ENCODE measurements around the gene OSR1.

The OSR1 gene

DNA sequence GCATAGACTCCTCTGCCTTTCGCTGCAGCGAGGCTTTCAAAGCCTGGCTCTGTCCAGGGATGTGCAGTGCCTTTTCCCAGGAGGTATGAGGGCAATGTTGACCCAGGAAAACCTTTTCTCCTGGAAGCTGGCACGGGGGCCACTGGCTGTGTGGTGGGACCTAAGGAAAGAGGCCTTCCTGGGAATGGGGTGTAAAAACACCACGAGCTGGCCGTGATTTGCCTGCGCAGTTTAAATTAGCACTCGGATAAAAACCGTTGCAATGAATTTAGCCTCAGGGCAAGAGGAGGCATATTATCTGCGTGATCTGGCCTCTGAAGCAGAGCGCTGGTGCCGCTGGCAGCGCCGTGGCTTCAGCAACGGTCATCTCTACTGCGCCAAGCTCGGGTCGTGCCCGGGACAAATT is 3.0 kb downstream of the OSR1 start:
- no peak overlapping the region for H3K4me3 ChIP-seq (ENCODE audit: control insufficient read depth, low read depth, low read length)
- TF ChIP-seq, protein P1, sequence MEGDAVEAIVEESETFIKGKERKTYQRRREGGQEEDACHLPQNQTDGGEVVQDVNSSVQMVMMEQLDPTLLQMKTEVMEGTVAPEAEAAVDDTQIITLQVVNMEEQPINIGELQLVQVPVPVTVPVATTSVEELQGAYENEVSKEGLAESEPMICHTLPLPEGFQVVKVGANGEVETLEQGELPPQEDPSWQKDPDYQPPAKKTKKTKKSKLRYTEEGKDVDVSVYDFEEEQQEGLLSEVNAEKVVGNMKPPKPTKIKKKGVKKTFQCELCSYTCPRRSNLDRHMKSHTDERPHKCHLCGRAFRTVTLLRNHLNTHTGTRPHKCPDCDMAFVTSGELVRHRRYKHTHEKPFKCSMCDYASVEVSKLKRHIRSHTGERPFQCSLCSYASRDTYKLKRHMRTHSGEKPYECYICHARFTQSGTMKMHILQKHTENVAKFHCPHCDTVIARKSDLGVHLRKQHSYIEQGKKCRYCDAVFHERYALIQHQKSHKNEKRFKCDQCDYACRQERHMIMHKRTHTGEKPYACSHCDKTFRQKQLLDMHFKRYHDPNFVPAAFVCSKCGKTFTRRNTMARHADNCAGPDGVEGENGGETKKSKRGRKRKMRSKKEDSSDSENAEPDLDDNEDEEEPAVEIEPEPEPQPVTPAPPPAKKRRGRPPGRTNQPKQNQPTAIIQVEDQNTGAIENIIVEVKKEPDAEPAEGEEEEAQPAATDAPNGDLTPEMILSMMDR (IDR thresholded peaks at IDR 0.05; ENCODE audit: control insufficient read depth, insufficient read depth, low read depth, low read length, missing control alignments) = no peak
- no peak for DNase-seq (ENCODE audit: low read depth)

DNA sequence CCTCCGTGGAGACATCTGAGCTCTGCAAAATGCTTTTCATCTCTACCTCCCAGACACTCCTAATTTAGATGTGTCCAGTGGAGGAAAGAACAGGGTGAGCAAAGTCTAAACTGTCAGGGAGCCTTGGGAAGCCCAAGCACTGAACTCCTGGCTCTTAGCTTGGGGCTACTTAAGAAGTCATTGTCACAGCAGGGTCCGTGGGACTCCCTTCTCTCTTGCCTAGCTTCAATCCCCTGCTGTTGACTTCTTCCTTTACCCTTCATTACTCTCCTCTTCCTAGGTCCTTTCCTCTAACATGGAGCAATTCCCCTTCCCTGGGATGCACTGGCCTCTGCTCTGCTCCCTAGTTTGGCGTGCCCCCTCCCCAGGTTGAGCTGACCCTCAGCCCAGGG is 3.4 kb downstream of the OSR1 start:
- no peak for DNase-seq (ENCODE audit: low read depth)
- TF ChIP-seq, protein P1 (IDR thresholded peaks at IDR 0.05; ENCODE audit: control insufficient read depth, insufficient read depth, low read depth, low read length, missing control alignments) = no peak
- H3K4me3 ChIP-seq (ENCODE audit: control insufficient read depth, low read depth, low read length) = no peak overlapping the region

DNA sequence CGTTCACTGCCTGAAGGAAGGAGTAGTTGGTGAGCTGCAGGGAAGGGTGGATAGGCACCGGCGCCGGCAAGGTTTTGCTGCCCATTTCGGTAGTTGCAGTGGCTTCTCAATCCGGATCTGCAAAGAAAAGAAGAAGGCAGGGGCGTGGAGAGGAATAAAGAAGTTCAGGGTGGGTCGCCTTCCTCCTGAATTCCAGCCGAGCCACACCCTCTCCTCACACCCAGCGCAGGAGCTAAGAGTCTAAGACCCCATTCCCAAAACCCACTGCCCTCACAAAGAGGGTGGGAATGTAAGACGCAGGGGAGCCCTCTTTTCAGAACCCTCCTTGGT is 4.7 kb downstream of the OSR1 start:
- TF ChIP-seq, protein P1 (IDR thresholded peaks at IDR 0.05; ENCODE audit: control insufficient read depth, insufficient read depth, low read depth, low read length, missing control alignments) = no peak
- DNase-seq (ENCODE audit: low read depth) = no peak
- H3K4me3 ChIP-seq (ENCODE audit: control insufficient read depth, low read depth, low read length) = no peak overlapping the region

DNA sequence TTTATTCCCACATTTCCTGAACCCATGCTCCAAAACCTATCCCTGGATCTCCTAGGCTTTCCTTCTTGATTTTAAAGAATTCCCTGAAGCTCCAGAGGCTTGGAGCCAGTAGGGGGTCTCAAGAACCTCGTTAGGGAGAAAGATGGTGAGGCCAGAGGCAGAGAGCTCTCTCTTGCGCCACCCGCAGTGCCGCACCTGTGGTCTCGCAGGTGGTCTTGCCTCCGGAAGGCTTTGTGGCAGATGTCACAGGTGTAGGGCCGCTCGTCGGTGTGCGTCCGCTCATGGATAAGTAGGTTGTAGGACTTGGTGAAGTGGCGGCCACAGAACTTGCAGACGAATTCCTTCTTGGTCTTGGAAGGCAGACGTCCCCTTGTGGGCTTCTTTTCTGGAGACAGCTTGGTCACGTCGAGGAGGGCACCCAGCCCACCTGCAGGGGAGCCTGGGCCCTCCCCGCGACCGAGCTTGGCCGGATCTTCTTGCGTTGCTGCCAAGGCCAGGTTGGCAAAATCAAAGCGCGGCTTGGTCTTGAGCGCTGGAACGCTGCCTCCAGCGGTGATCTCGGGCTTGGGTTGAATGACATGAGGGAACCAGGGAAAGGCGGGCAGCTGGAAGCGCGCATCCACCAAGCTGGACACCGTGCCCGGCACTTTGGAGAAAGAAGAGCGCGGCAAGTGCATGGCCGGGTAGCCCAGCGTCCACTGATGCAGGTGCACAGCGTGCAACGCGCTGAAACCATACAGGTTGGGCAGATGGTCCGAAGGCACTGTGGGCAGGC is 5.3 kb downstream of the OSR1 start:
- no peak overlapping the region for H3K4me3 ChIP-seq (ENCODE audit: control insufficient read depth, low read depth, low read length)
- TF ChIP-seq, protein P1 (IDR thresholded peaks at IDR 0.05; ENCODE audit: control insufficient read depth, insufficient read depth, low read depth, low read length, missing control alignments) = no peak

DNA sequence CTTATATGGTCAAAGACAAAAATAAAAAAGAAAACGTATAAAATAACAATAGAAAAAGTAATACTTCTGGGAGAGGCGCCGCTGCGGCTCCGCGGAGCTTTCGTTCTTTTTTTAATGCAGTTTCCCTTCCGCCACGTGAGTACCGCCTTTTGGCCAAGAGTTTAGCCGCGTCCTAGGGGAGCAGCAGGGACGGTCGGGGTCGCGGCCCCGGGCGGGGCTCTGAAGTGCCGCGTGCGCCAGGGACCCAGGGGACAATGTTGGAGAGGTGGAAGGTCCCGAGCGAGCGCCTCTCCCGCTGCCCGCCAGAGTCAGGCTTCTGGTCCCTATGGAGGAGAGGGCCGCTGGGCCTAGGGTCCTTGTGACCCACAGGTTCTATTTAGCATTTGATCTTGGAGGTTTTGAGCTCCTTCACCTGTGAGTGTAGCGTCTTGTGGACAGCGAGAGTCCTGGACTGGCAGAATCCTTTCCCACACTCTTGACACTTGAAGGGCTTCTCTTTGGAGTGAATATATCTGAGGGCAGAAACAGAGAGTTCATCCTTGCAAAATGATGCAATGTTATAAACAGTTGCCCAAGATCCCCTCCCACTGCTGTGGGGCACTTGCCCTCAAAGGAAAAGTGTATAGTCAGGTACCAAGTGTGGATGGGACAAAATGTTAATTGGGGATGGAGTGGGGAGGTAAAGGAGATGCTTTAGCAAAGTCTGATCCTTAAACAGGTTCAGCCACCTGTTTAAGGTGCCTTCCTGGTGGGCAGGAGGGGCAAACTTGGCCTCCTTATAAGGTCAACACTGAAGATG is 6.3 kb downstream of the OSR1 start:
- no peak for DNase-seq (ENCODE audit: low read depth)
- no peak overlapping the region for H3K4me3 ChIP-seq (ENCODE audit: control insufficient read depth, low read depth, low read length)
- TF ChIP-seq, protein P1 (IDR thresholded peaks at IDR 0.05; ENCODE audit: control insufficient read depth, insufficient read depth, low read depth, low read length, missing control alignments) = no peak

More for the DNA sequence above, 5.3 kb downstream of the OSR1 start:
- no peak for DNase-seq (ENCODE audit: low read depth)

DNA sequence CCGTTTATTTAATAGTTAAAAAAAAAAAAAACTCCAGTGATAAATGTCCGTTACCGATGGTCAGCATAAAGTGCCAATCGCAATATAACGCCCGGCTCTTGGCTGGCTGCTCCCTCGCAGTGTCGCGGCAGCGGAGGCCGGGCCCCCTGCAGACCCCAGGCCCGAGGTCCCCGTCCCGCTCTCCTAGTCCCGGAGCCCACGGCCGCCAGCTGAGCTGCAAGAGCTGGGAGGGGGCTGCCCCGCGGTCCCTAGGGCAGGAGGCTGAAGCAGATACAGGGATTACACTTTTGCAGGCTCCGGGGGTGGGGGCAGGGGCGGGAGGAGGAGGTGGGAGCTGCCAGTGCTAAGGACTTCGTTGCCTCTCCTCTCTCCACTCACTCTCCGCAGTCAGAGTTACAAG is 6.9 kb downstream of the OSR1 start:
- TF ChIP-seq, protein P1 (IDR thresholded peaks at IDR 0.05; ENCODE audit: control insufficient read depth, insufficient read depth, low read depth, low read length, missing control alignments) = no peak
- no peak overlapping the region for H3K4me3 ChIP-seq (ENCODE audit: control insufficient read depth, low read depth, low read length)
- DNase-seq (ENCODE audit: low read depth) = no peak
